GM21526 (cell line): Measurements from ENCODE around the gene LRRC28.

ENCODE experiments used
- ATAC-seq: cut with Tn5 transposase; IDR thresholded peaks from one replicate; pipeline ENCODE4 v1.9.1; 2021; ENCODE audit warnings: moderate library complexity; ENCODE audit not compliant: unreplicated experiment, low FRiP score

LRRC28 gene

GRCh38 chr15:99413955-99414754 is 162.9 kb downstream of the LRRC28 start:
- no peak for ATAC-seq

- ATAC-seq, result no peak
Observed at GRCh38 chr15:99414755-99415731, 163.8 kb downstream of the LRRC28 start.

- ATAC-seq, result no peak
Observed at GRCh38 chr15:99416191-99417188, 165.2 kb downstream of the LRRC28 start.

- no peak for ATAC-seq
Observed at GRCh38 chr15:99421172-99421656, 169.9 kb downstream of the LRRC28 start.

GRCh38 chr15:99421758-99422157 is 170.5 kb downstream of the LRRC28 start:
- no peak for ATAC-seq

- ATAC-seq, result no peak
Observed at GRCh38 chr15:99423186-99424130, 172.2 kb downstream of the LRRC28 start.

- ATAC-seq, result no peak
Observed at GRCh38 chr15:99424131-99424571, 172.9 kb downstream of the LRRC28 start.

GRCh38 chr15:99424978-99425656 is 173.8 kb downstream of the LRRC28 start:
- ATAC-seq, result peak; percentile 84

- no peak for ATAC-seq
Observed at GRCh38 chr15:99425657-99426301, 174.5 kb downstream of the LRRC28 start.

- ATAC-seq, result no peak
Observed at GRCh38 chr15:99426431-99427105, 175.3 kb downstream of the LRRC28 start.

- ATAC-seq, result no peak
Observed at GRCh38 chr15:99427210-99427609, 175.9 kb downstream of the LRRC28 start.

GRCh38 chr15:99427668-99428361 is 176.5 kb downstream of the LRRC28 start:
- no peak for ATAC-seq

GRCh38 chr15:99429681-99430081 is 178.4 kb downstream of the LRRC28 start:
- no peak for ATAC-seq

- ATAC-seq, result no peak
Observed at GRCh38 chr15:99430881-99431401, 179.7 kb downstream of the LRRC28 start.

- no peak for ATAC-seq
Observed at GRCh38 chr15:99431661-99432091, 180.4 kb downstream of the LRRC28 start.

- no peak for ATAC-seq
Observed at GRCh38 chr15:99432271-99433025, 181.2 kb downstream of the LRRC28 start.
